ENCODE measurements around the gene USO1.

GRCh38 chr4:75786526-75786925 lies 62.1 kb downstream of the USO1 start:
- no peak for TF ChIP-seq REST (IDR thresholded peaks at IDR 0.05; ENCODE audit: insufficient read depth in 1 of 2, low read depth in 2 of 2, low read length in 2 of 2)
- no peak for TF ChIP-seq TAF1 (IDR thresholded peaks at IDR 0.05; ENCODE audit: borderline replicate concordance, insufficient read depth, low read length)
- no peak for TF ChIP-seq SIN3A (IDR thresholded peaks at IDR 0.05; ENCODE audit: borderline replicate concordance, insufficient read depth, low read length)

Measured in PFSK-1 (cell line).